ENCODE data around the gene GTF2IRD2. TPM values are rescaled to one million over a fixed set of nuclear protein-coding genes. Genes with fewer than 3 reads are reported as not detected.
"Not testable (repeated sequence)": the region's sequence is repeated elsewhere in the genome, so short reads cannot be mapped to it uniquely, and the experiment has no call there.

The GTF2IRD2 gene
- total RNA-seq, 1 donor from 2014 or later = 13.5 TPM

- H3K27ac ChIP-seq (replicated peaks); H3K36me3 ChIP-seq; H3K4me1 ChIP-seq; DNase-seq; H3K9me3 ChIP-seq (replicated peaks); H3K4me3 ChIP-seq; H3K27me3 ChIP-seq (ENCODE audit: low read depth); intact Hi-C loops (cut with micrococcal nuclease): not testable (repeated sequence)
Measured at GRCh38 chr7:74772093-74772492, 79.3 kb downstream of the GTF2IRD2 start.

GRCh38 chr7:74770062-74770461 lies 81.3 kb downstream of the GTF2IRD2 start:
- H3K36me3 ChIP-seq; H3K27ac ChIP-seq (replicated peaks); H3K4me3 ChIP-seq; H3K9me3 ChIP-seq (replicated peaks); H3K27me3 ChIP-seq (ENCODE audit: low read depth); intact Hi-C loops (cut with micrococcal nuclease); H3K4me1 ChIP-seq; DNase-seq: not testable (repeated sequence)

- H3K27me3 ChIP-seq (ENCODE audit: low read depth); intact Hi-C loops (cut with micrococcal nuclease); H3K36me3 ChIP-seq; DNase-seq; H3K4me1 ChIP-seq; H3K4me3 ChIP-seq; H3K27ac ChIP-seq (replicated peaks); H3K9me3 ChIP-seq (replicated peaks): not testable (repeated sequence)
Measured at GRCh38 chr7:74766991-74767390, 84.4 kb downstream of the GTF2IRD2 start.

- H3K27ac ChIP-seq (replicated peaks); H3K4me3 ChIP-seq; H3K27me3 ChIP-seq (ENCODE audit: low read depth); H3K9me3 ChIP-seq (replicated peaks); intact Hi-C loops (cut with micrococcal nuclease); DNase-seq; H3K4me1 ChIP-seq; H3K36me3 ChIP-seq: not testable (repeated sequence)
Measured at GRCh38 chr7:74766509-74766908, 84.9 kb downstream of the GTF2IRD2 start.

DNA sequence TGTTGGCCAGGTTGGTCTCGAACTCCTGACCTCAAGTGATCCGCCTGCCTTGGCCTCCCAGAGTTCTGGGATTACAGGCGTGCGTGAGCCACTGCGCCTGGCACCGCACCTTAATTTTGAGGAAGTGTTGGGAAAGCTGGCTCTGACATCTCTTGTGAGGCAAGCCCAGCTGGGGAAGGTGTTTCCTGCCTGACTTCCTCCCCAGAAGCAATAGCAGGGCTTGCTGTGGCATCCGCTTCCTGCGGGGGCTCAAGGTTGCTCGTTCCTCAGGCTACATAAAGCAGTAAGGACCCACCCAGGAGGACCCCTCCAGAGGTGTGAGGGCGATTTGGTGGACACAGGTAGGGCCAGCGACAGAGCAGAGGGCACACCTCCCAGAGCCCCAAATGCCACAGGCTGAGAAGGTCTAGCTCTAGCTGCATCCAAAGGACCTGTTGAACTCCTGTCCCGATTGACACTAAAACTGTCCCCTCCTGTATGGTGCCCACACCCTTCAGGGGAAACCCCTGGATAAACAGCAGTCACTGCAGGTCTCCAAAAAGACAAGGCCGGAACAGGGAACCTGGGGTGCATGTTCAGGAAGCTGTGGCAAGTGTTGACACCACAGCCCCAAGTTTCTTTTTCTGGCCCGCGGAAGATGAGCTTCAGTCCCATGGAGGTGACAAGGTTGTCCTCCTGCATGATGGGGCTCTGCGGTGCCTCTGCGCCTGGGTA lies 86.0 kb downstream of the GTF2IRD2 start:
- H3K36me3 ChIP-seq; H3K4me3 ChIP-seq; H3K9me3 ChIP-seq (replicated peaks); DNase-seq; H3K27me3 ChIP-seq (ENCODE audit: low read depth); H3K27ac ChIP-seq (replicated peaks); intact Hi-C loops (cut with micrococcal nuclease); H3K4me1 ChIP-seq: not testable (repeated sequence)

- H3K4me3 ChIP-seq; intact Hi-C loops (cut with micrococcal nuclease); H3K27ac ChIP-seq (replicated peaks); H3K9me3 ChIP-seq (replicated peaks); H3K36me3 ChIP-seq; H3K27me3 ChIP-seq (ENCODE audit: low read depth); H3K4me1 ChIP-seq; DNase-seq: not testable (repeated sequence)
Measured at GRCh38 chr7:74758982-74759381, 92.4 kb downstream of the GTF2IRD2 start.

- H3K9me3 ChIP-seq (replicated peaks); H3K4me1 ChIP-seq; H3K36me3 ChIP-seq; H3K27ac ChIP-seq (replicated peaks); H3K4me3 ChIP-seq; H3K27me3 ChIP-seq (ENCODE audit: low read depth); DNase-seq; intact Hi-C loops (cut with micrococcal nuclease): not testable (repeated sequence)
Measured at GRCh38 chr7:74758268-74758667, 93.1 kb downstream of the GTF2IRD2 start.

- DNase-seq; H3K27me3 ChIP-seq (ENCODE audit: low read depth); H3K9me3 ChIP-seq (replicated peaks); H3K4me1 ChIP-seq; intact Hi-C loops (cut with micrococcal nuclease); H3K36me3 ChIP-seq; H3K4me3 ChIP-seq; H3K27ac ChIP-seq (replicated peaks): not testable (repeated sequence)
Measured at GRCh38 chr7:74756673-74757072, 94.7 kb downstream of the GTF2IRD2 start.

DNA sequence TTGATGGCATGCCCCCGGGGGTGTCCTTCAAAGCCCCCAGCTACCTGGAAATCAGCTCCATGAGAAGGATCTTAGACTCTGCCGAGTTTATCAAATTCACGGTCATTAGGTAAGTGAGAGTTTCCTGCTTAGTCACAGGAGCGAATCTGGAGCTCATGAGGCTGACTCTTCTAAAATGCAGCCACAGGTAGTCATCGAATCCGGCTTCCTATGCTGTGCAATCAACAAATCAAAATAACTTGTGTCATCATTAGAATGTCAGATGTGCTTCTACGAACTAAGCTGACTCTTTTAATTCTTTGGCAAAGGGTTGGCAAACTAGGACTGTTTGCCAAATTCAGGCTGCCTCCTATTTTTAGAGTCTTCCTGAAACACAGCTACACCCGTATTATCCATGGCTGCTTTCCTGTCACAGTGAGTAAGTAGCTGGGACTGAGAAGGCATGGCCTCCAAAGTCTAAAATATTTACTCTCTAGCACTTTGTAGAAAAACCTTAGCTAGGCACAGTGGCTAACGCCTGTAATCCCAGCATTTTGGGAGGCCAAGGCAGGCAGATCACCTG lies 97.4 kb downstream of the GTF2IRD2 start:
- H3K4me3 ChIP-seq; H3K27me3 ChIP-seq (ENCODE audit: low read depth); intact Hi-C loops (cut with micrococcal nuclease); DNase-seq; H3K9me3 ChIP-seq (replicated peaks); H3K36me3 ChIP-seq; H3K4me1 ChIP-seq; H3K27ac ChIP-seq (replicated peaks): not testable (repeated sequence)

Other genes with a start within 250 kb of the GTF2IRD2 start
- 122 TPM for gene GTF2I, start 193.9 kb downstream of the GTF2IRD2 start, total RNA-seq
- gene NCF1, start 77.6 kb downstream of the GTF2IRD2 start, total RNA-seq = 3.5 TPM
- 29.9 TPM for gene CASTOR2, start 113.1 kb upstream of the GTF2IRD2 start, total RNA-seq
- gene RCC1L, start 222.2 kb upstream of the GTF2IRD2 start, total RNA-seq = 50.0 TPM
- 32.1 TPM for gene GTF2IRD2B, start 241.0 kb upstream of the GTF2IRD2 start, total RNA-seq